ENCODE results near the gene ATP2B2.

Gene ATP2B2

GRCh38 chr3:10393514-10393913 is 111.9 kb downstream of the ATP2B2 start:
- H3K27ac ChIP-seq = no peak overlapping the region
- no peak overlapping the region for H3K4me3 ChIP-seq (IDR thresholded peaks at IDR 0.05; ENCODE audit: insufficient read depth, low read depth, low read length)
- no peaks in the 10 kb centered on the region for H3K36me3 ChIP-seq (ENCODE audit: insufficient read depth)
- H3K4me2 ChIP-seq = no peak overlapping the region
- no peaks in the 10 kb centered on the region for H4K20me1 ChIP-seq (ENCODE audit: insufficient read depth)
- TF ChIP-seq, protein P1, sequence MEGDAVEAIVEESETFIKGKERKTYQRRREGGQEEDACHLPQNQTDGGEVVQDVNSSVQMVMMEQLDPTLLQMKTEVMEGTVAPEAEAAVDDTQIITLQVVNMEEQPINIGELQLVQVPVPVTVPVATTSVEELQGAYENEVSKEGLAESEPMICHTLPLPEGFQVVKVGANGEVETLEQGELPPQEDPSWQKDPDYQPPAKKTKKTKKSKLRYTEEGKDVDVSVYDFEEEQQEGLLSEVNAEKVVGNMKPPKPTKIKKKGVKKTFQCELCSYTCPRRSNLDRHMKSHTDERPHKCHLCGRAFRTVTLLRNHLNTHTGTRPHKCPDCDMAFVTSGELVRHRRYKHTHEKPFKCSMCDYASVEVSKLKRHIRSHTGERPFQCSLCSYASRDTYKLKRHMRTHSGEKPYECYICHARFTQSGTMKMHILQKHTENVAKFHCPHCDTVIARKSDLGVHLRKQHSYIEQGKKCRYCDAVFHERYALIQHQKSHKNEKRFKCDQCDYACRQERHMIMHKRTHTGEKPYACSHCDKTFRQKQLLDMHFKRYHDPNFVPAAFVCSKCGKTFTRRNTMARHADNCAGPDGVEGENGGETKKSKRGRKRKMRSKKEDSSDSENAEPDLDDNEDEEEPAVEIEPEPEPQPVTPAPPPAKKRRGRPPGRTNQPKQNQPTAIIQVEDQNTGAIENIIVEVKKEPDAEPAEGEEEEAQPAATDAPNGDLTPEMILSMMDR (conservative IDR thresholded peaks at IDR 0.05; ENCODE audit: low read depth, low read length) = no peak
- no peak overlapping the region for H3K9ac ChIP-seq
- H3K4me1 ChIP-seq (ENCODE audit: low read depth, poor library complexity, severe bottlenecking) = peaks cover 12% of the 10 kb centered on the region
- H3K27me3 ChIP-seq (ENCODE audit: insufficient read depth, low read depth) = no peaks in the 10 kb centered on the region
- H2AFZ ChIP-seq (ENCODE audit: low read depth) = no peak overlapping the region
- H3K79me2 ChIP-seq (ENCODE audit: insufficient read depth, low read depth) = no peaks in the 10 kb centered on the region

DNA sequence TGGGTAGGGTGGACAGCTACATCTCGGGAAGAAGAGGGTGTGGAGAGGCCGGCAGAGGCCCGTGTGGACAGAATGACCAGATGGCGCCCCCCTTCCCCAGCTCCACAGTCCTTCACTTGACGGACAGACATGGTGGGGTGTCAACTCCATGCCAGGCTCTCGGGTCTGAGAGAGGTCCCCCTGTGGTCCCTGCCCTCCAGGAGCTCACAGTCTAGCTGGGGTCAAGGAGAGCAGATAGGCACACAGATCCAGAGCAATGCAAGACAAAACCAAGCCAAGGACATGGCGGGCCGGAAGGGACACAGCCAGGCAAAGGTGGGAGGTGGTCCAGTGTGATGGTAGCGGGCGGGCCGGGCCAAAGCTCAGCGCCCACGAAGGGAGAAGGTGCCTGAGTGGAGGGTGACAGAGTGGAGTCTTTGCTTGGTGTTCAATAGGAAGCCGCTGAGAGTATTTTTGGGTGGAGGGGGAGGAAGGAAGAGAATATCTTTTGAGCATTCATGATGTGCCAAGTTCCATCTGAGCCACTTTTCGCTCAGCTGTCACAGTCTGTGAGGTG is 112.4 kb downstream of the ATP2B2 start:
- Histone ChIP-seq H3K9ac (no peak overlapping the region), H3K79me2 (ENCODE audit: insufficient read depth, low read depth) (no peaks in the 10 kb centered on the region), H3K4me2 (no peak overlapping the region), H3K36me3 (ENCODE audit: insufficient read depth) (no peaks in the 10 kb centered on the region), H2AFZ (ENCODE audit: low read depth) (no peak overlapping the region), H4K20me1 (ENCODE audit: insufficient read depth) (no peaks in the 10 kb centered on the region), H3K4me3 (IDR thresholded peaks at IDR 0.05; ENCODE audit: insufficient read depth, low read depth, low read length) (no peak overlapping the region), H3K27ac (no peak overlapping the region), H3K27me3 (ENCODE audit: insufficient read depth, low read depth) (no peaks in the 10 kb centered on the region), H3K4me1 (ENCODE audit: low read depth, poor library complexity, severe bottlenecking) (peaks cover 12% of the 10 kb centered on the region)
- TF ChIP-seq, protein P1 (conservative IDR thresholded peaks at IDR 0.05; ENCODE audit: low read depth, low read length) = no peak

- no peak overlapping the region for H3K27ac ChIP-seq
- TF ChIP-seq, protein P1 (conservative IDR thresholded peaks at IDR 0.05; ENCODE audit: low read depth, low read length) = no peak
- H3K36me3 ChIP-seq (ENCODE audit: insufficient read depth) = no peaks in the 10 kb centered on the region
- no peak overlapping the region for H3K9ac ChIP-seq
- no peak overlapping the region for H3K4me2 ChIP-seq
- H3K4me1 ChIP-seq (ENCODE audit: low read depth, poor library complexity, severe bottlenecking) = peaks cover 12% of the 10 kb centered on the region
- no peaks in the 10 kb centered on the region for H3K79me2 ChIP-seq (ENCODE audit: insufficient read depth, low read depth)
- no peaks in the 10 kb centered on the region for H3K27me3 ChIP-seq (ENCODE audit: insufficient read depth, low read depth)
- H2AFZ ChIP-seq (ENCODE audit: low read depth) = no peak overlapping the region
- no peaks in the 10 kb centered on the region for H4K20me1 ChIP-seq (ENCODE audit: insufficient read depth)
- H3K4me3 ChIP-seq (IDR thresholded peaks at IDR 0.05; ENCODE audit: insufficient read depth, low read depth, low read length) = no peak overlapping the region
These were observed 113.1 kb downstream of the ATP2B2 start for GRCh38 chr3:10392244-10392643.

- H3K27me3 ChIP-seq (ENCODE audit: insufficient read depth, low read depth) = no peaks in the 10 kb centered on the region
- H3K4me2 ChIP-seq = no peak overlapping the region
- H3K4me1 ChIP-seq (ENCODE audit: low read depth, poor library complexity, severe bottlenecking) = peaks cover 12% of the 10 kb centered on the region
- H2AFZ ChIP-seq (ENCODE audit: low read depth) = no peak overlapping the region
- no peak overlapping the region for H3K9ac ChIP-seq
- H3K27ac ChIP-seq = no peak overlapping the region
- no peak overlapping the region for H3K4me3 ChIP-seq (IDR thresholded peaks at IDR 0.05; ENCODE audit: insufficient read depth, low read depth, low read length)
- H3K36me3 ChIP-seq (ENCODE audit: insufficient read depth) = no peaks in the 10 kb centered on the region
- H3K79me2 ChIP-seq (ENCODE audit: insufficient read depth, low read depth) = no peaks in the 10 kb centered on the region
- TF ChIP-seq, protein P1 (conservative IDR thresholded peaks at IDR 0.05; ENCODE audit: low read depth, low read length) = no peak
- H4K20me1 ChIP-seq (ENCODE audit: insufficient read depth) = no peaks in the 10 kb centered on the region
These were observed 114.0 kb downstream of the ATP2B2 start for GRCh38 chr3:10391391-10391790.
